ENCODE results near the gene TPP1.

The TPP1 gene

GRCh38 chr11:6611963-6612212 is 7.3 kb downstream of the TPP1 start:
- TF ChIP-seq CTCF (IDR thresholded peaks at IDR 0.05; ENCODE audit: low read depth, low read length, missing control alignments): no peak
- DNase-seq (ENCODE audit: extremely low read depth, low read depth): no peak
- peak overlapping the region; percentile 72 for H3K4me3 ChIP-seq (replicated peaks; ENCODE audit: low read depth, low read length)

GRCh38 chr11:6611092-6611962 is 7.9 kb downstream of the TPP1 start:
- peak overlapping the region; percentile 72 for H3K4me3 ChIP-seq (replicated peaks; ENCODE audit: low read depth, low read length)
- no peak for DNase-seq (ENCODE audit: extremely low read depth, low read depth)

GRCh38 chr11:6610591-6610990 is 8.6 kb downstream of the TPP1 start:
- no peak for DNase-seq (ENCODE audit: extremely low read depth, low read depth)
- peak overlapping the region; percentile 72 for H3K4me3 ChIP-seq (replicated peaks; ENCODE audit: low read depth, low read length)
- no peak for TF ChIP-seq CTCF (IDR thresholded peaks at IDR 0.05; ENCODE audit: low read depth, low read length, missing control alignments)

More at GRCh38 chr11:6611092-6611962, 7.9 kb downstream of the TPP1 start:
- TF ChIP-seq CTCF (IDR thresholded peaks at IDR 0.05; ENCODE audit: low read depth, low read length, missing control alignments): no peak

- H3K4me3 ChIP-seq (replicated peaks; ENCODE audit: low read depth, low read length): no peak overlapping the region
- no peak for DNase-seq (ENCODE audit: extremely low read depth, low read depth)
- TF ChIP-seq CTCF (IDR thresholded peaks at IDR 0.05; ENCODE audit: low read depth, low read length, missing control alignments): no peak
These were observed 9.7 kb downstream of the TPP1 start for GRCh38 chr11:6609502-6610015.

- H3K4me3 ChIP-seq (replicated peaks; ENCODE audit: low read depth, low read length): no peak overlapping the region
- DNase-seq (ENCODE audit: extremely low read depth, low read depth): no peak
- TF ChIP-seq CTCF (IDR thresholded peaks at IDR 0.05; ENCODE audit: low read depth, low read length, missing control alignments): no peak
These were observed 10.3 kb downstream of the TPP1 start for GRCh38 chr11:6608726-6609501.

- DNase-seq (ENCODE audit: extremely low read depth, low read depth): no peak
- no peak for TF ChIP-seq CTCF (IDR thresholded peaks at IDR 0.05; ENCODE audit: low read depth, low read length, missing control alignments)
- no peak overlapping the region for H3K4me3 ChIP-seq (replicated peaks; ENCODE audit: low read depth, low read length)
These were observed 11.2 kb downstream of the TPP1 start for GRCh38 chr11:6608011-6608410.

Data from HFF-Myc (cell line).